Middle frontal gyrus (tissue), 1 donor: ENCODE data around the gene TYW3.
A peak's percentile ranks its signal among the peaks of the same experiment; 100 is the strongest.

Experiments
- DNase-seq: peaks from one replicate; pipeline ENCODE4 v3.0.0-alpha.2; 2015; ENCODE audit warnings: low spot score; ENCODE audit errors: extremely low spot score

The TYW3 gene, protein sequence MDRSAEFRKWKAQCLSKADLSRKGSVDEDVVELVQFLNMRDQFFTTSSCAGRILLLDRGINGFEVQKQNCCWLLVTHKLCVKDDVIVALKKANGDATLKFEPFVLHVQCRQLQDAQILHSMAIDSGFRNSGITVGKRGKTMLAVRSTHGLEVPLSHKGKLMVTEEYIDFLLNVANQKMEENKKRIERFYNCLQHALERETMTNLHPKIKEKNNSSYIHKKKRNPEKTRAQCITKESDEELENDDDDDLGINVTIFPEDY

DNA sequence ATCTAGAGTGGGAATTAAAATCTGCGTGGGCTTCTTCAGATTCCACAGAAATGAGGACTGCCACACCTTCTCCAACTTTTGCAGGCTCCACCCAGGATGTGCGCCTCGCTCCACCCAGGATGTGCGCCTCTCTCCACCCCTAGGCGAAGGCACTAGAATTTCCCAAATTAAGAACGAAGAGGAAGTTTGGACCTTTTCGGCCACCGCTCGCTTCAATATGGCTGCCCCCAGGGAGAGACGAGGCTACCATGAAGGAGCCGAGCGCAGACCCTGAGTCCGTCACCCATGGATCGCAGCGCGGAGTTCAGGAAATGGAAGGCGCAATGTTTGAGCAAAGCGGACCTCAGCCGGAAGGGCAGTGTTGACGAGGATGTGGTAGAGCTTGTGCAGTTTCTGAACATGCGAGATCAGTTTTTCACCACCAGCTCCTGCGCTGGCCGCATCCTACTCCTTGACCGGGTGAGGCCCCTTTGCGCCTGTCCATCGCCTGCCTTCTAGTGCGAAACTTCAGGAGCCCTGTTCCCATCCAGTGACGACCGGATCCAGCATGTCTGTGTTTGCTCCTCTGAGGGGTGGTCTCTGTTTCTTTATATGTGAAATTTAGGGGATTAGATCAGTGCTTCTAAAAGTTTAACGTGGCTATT, at the start of gene TYW3, which contains the start of gene CRYZ:
Gene TYW3, plus strand, starts transcription at position 193 of the 644 bp plus-strand sequence. Its CDS starts 93 bp downstream, at position 286.
Gene CRYZ, minus strand, starts transcription at position 91 of the 644 bp plus-strand sequence. CDS start 8,229 bp downstream, outside the sequence.
- DNase-seq: peak; percentile 90

DNA sequence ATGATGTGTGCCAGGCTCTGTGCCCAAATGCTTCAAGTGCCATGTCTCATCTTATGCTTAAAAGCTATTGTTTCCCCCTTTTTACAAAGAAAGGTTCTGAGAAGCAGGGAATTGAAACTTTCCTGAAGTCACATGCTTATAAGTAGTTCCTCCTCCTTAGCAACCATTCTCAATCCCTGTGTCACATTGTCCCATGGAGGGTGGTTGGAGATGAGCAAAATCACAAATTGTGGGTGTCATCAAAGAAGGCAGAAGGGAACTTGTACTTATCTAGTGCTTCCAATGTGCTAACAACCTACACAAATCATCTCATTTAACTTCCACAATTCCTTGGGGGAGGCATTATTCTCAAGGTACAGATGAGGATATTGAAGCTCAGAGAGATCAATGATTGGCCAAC, 49.3 kb upstream of the TYW3 start:
- DNase-seq: no peak

DNA sequence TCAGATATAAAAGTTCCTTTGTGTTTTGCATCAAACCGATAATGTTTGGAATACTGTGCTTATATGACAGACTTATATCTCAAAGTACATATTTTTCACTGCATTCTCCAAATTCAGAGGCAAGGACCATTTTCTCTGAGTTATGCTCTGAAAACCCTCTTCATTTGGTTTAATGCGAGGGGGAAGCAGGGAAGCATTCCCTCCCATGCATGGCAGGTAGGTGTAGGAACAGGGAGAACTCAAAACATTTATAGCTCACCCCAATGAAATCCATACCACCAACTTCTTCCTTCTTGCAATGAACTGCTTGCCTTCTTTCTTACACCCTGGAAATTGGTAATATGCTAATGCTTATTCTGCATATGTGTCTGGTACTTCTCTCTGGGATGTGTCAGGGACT, 48.7 kb upstream of the TYW3 start:
- no peak for DNase-seq

DNA sequence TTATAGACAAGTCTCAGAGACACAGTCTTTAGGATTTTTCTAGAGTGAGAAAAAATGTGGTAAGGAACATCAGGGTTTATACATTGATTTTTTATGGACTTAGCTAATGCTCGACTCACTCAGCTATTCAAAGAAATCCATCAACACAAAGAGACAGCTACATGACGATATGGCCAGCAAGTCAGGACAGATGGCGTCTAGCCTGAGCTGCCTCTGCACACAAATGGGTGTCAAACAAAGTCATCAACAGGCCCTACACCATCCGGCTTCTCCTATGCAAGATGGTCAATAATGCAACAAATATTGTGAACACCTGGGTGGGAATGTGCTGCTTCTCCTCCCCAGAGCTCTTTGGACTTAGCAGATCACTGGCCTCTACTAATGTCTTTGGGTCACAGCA, 46.0 kb upstream of the TYW3 start:
- no peak for DNase-seq

DNA sequence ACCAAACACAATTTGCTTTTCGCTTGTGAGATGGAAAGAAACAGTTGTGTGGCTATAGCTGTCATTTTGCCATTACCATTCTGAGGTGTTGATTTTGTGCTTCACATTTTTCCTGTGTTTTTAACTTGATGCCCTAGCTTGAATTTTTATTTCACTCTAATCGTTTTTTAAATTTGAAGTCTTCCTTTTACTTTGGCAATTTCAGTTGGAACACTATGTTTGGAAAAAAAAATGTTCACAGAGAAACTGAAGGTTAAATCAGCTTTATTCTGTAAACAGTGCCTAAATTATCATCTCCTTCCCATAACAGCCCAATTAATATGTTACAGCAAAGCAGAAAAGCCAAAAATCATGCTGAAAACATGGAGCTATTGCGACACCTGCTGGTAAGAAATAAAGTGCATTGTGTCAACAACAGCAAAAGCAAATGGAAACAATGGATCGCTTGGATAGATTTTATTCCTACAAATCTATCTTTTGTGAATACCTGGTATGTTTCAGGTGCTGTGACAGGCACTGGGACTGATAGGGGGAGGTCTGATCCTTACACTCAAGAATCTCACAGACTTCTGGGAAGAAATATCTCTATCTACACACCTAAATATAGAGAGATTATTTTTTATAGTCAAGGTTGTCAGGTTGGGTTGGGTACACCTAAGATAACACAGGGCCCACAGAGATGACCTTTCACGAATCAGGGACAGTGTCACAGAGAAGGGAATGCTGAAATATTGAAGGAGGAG, 43.2 kb upstream of the TYW3 start:
- DNase-seq: peak; percentile 70

DNA sequence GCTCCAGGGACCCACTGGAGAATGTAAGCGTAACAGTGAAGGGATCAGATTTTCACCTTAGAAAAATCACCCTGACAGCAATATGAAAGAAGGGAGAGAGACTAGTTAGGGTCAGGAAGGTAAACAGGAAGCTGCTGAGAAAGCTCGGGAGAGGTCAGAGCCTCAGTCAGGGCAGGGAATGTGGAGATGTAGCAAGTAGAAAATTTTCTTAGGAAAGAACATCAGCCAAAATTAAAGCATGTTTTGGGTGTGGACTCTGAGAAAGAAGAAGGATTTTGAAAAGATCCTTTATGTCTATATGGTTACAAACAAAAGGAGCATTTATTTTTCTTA, 42.6 kb upstream of the TYW3 start:
- DNase-seq: no peak

DNA sequence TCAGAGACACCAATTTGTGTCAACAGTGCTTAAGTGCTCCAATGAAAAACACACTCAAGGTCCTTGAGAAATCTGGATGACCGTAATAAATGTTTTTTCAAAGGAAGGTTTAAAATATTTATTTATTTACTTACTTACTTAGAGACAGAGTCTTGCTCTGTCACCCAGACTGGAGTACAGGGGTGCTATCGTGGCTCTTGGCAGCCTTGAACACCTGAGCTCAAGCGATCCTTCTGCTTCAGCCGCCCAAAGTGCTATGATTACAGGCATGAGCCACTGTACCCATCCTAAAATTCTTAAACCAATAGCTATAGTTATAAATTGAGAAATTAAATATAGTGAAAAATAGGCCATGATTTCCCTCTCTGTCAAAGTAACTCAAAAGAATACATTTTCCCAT, 42.0 kb upstream of the TYW3 start:
- DNase-seq: no peak

DNA sequence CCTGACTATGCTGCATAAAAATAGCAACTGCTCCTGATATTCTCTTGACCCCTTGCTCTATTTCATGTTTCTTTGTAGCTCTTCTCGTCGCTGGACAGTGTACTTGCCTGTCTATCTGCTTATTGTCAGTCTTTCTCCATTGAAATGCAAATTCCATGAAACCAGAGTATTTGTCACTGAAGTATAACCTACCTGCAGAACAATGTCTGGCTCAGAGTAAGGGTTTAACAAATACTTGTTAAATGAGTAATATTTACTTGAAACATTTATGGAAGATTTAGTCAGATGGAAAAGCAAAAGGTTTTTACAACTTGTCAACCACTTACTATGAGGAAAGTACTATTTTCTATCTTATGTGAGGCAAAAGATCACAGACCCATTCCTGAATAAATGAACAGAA, 39.5 kb upstream of the TYW3 start:
- DNase-seq: no peak

DNA sequence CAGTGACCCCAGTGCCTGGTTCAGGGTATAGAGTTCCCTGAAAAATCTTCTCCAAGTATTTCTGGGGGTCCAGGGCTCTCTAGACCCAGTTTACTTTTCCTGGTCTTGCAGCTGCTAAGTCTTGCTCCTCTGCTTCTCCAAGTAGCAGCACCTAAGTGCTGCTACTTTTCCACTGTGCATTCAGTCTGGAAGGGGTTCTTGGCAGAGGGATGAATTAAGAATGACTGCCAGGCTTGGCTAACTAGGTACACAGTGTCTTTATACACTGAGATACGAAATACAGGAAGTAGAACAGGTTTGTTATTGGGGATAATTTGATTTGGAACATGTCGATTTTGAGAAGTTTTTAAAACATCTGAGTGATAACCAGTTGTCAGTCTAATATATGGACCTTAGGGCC, 35.1 kb upstream of the TYW3 start:
- DNase-seq: no peak

DNA sequence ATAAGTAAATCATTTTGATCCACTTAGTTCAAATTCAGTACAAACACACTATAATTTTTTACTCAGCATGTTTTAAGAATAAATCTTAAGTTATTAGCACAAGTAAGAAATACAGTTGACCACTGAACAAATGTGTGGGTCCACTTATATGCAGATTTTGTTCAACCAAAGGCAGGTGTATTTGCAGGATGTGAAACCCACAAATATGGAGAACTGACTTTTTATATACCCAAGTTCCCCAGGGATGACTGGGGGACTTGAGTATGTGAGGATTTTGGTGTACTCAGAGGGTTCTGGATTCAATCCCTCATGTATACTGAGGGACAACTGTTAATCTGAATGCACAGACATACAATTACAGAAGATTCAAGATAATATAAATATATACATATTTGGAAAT, 33.6 kb upstream of the TYW3 start:
- no peak for DNase-seq

DNA sequence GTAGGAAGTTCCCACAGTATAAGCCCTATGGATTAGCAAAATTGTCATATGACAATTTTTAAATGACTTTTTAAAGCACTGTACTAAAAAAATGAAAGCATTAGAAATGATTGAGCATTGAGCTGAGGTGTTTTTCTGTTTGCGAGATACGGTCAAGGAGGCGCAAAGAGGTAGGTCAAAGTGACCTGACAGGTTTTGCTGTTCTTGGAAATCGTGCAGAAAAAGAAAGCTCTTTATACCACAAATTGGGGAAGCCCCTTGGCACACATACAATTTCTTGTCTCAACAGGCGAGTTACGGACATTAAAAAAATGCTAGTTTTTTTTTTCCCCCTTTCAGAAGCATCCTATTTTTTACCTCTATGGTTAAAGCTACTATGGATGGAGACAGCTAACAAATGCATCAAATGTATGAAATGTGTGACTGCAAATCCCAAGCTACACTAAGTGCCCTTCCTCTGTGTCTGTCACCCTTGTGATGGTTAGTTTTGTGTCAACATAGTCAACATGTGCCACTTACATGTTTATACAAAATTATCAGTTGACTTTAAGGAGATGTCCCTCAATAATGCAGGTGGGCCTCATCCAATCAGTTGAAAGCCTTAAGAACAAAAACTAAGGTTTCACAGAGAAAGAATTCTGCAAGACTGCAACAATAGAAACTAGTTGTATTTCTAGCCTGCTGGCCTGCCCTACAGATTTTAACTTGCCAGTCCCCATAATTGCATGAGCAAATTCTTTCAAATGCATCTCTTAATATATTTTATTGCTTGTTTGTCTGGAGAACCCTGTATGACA, 29.4 kb upstream of the TYW3 start:
- DNase-seq: no peak

DNA sequence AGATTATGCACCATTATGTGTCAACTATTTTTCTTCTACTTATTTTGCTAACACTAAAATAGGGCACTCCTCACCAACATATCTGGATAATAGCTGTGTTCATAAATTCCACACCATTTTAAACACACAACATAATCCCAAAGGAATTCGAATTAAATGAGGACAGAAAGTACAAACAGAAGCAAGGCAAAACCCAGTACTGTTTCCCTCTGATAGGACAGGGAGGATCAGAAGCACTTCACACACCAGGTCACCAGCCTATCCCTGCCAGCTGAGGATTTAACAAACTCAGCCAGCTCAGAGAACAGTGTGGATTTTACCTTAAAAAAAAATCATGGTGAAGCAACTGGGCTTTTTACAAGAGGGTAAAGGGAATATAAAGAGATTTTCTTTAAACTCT, 20.1 kb upstream of the TYW3 start:
- no peak for DNase-seq

DNA sequence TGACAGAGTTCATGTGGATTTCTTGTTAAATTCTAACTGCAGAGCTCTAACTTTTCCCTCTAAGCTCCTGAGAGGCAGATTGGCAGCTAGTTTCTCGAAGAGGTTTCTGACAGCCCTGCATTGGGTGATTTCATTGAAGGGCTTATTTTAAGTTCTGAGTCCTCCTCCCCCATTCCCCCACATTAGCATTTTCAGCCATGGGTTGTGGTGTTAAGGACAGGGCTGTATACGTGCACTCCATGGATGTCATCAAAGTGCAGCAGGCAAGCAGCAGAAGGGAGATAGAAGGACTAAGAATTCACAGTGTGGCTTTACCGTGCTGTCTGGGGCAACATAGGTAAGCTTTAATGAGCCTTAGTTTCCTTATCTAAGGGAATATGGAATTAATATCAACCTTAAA, 19.1 kb upstream of the TYW3 start:
- DNase-seq: no peak

DNA sequence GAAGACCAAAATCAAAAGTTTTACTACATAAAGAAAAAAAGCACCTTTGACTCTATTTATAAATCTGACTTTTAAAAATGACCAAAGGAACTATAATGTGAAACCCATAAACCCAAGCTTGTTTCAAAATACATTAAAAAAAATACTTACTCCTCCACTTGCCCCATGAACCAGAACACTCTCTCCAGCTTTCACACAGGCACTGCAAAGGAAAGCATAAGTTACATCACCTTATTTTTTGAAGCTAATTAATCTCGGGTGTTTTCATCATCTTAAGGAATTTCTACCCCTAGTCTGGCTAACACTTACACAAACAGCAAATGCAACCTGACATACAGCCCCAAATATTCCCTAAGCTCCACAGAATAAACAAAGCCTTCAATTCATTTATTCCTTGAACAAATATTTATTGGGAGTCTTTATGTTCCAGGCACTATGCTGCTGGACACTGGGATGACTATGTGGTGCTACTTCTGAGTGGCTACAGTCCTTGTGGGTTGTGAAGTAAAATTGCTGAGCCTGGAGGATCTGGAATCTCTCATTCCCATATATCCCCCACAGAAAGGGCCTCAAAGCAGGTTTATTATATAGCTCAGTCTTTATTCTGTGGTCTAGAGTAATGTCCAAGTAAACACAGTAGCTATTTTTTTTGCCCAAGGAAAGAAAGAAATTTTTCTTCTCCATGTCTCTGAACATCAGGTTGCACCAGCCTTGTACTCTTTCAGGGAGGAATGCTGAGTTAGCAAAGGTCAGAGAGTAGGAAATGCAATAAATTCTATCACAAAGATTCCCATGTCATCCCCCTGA, 18.3 kb upstream of the TYW3 start:
- DNase-seq: no peak

DNA sequence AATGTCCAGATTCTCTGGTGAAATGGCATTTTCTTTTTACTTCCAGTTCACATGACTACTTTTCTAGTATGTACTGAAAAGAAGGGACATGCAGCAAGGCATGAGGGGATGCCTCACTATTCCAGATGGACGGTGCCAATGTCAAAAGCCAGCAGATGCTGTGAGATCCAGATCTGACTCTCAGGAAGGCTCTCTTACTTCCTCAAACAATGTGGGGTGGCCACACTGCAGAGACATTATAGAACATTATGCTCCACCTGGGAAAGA, 17.8 kb upstream of the TYW3 start:
- DNase-seq: no peak

DNA sequence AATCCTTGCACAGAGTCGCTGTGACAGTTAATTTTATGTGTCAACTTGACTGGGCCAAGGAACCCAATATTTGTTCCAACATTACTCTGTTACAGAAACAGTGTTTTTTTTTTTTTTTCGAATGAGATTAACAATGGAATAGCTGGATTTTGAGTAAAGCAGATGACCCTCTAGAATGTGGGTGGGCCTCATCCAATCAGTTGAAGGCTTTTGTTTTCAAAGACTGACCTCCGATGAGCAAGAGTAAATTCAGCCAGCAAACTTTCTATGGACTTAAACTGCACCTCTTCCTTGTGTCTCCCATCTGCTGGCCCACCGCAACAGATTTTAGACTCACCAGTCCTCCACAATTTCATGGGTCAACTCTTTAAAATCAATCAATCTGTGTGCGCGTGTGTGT, 17.1 kb upstream of the TYW3 start:
- no peak for DNase-seq

DNA sequence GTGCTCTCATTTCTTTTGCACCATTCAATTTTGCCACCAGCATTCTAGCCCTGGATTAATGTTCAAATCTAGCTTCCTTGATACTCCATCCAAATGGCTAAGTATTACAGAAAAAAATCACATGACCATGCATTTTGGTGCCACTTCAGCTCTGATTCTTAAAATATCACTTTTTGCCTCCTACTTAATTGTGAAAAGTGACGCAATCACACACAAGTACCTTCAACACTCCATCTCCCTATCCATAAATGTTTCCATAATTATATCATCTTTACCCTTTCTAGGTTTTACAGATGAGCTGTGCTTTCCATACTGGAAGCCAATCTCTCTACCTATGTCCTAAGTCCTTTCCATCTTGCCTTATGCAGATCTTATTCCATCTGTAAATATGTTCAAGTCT, 16.1 kb upstream of the TYW3 start:
- DNase-seq: no peak

DNA sequence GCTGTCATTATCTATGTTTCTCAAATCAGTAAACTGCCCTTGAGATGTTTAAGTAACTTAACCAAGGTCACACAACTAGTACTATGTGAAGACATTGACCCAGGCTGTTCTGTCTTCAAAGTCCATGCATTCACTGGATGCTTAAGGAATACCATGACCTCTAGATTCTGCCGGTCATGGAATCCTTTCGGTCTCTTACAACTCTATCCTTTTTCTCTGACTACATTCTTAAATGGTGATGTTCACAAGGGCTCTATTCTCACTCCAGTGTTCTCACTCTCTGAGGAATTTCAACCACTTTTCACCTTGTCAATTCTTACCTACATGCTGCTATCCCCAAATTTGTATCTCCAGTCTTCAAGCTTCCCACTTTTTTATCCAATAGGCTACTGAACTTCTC, 15.3 kb upstream of the TYW3 start:
- DNase-seq: no peak

DNA sequence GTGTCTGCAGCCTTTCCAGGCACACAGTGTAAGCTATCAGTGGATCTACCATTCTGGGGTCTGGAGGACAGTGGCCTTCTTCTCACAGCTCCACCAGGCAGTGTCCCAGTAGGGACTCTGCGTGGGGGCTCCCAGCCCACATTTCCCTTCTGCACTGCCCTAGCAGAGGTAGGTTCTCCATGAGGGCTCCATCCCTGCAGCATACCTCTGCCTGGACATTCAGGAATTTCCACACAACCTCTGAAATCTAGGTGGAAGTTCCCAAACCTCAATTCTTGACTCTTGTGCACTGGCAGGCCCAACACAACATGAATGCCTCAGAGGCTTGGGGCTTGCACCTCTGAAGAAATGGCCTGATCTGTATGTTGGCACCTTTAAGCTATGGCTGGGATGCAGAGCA, 6.9 kb upstream of the TYW3 start:
- DNase-seq: no peak

DNA sequence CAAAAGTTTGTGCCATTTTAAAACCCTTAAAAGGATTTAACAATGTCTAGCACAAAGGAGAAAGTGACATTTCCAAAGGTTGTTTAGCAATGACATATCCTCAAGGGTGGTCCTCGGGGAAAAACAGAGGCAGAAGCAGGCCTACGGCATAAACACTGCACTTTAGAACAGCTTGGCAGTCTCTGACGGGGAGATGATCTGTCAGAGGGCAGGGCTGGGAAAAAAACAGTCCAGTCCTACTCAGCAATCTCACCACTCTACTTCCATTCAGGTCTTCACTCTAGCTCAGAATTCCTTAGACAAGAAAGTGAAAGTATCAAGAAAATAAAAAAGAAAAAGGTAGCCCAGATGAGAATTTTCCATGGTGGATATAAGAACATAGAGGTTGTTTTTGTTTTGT, 4.2 kb upstream of the TYW3 start:
- DNase-seq: no peak

DNA sequence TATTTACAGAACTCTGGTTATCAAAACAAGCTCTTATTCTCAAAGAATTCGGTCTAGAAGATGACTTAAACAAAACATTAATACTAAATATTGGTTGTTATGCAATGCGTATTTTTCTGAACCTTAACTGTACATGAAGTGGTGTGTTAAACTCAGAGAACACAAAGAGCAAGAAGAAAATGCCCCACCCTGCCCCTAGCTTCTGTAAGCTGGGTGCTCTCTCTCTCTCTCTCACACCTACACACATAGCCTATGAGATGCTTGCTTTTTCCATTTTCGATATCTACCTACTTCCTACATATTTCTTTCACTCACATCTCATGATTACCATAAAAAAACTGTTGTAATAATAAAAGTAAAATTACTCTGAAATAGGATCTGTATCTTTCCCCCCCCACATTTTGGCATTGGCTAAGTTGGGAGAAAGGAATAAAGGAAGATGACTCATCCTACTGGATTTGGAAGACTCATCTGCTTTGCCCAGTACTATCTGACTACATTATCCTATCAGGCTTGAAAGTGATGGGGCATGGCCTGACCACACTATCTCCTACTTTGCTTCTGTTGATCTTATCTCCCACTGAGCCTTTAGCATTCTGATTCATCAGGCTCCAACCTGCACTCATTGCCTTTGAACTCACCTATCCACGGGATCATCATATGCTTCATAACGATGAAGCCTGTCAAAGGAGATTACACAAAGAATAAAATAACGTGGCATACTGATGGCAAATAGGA, 3.0 kb upstream of the TYW3 start:
- DNase-seq: no peak
